Endothelial cell of umbilical vein (primary cell): ENCODE results near the gene RASAL1. TPM values are rescaled to one million over a fixed set of nuclear protein-coding genes. Genes with fewer than 3 reads are reported as not detected.

ENCODE experiments used
- BruUV-seq: library from RNA; stranded (reverse); fragments of 400-500 nt; replicated peaks from 2 replicates; lab custom pipeline; 2021; lab: Mats Ljungman, UMichigan
- CTCF ChIA-PET: fragments of 300-600, 350-600 bp; sonication (Branson Sonifier 250); formaldehyde crosslinking; loops from one replicate; lab custom pipeline; 2021; ENCODE audit warnings: antibody characterized with exemption, inconsistent platforms; lab: Charles Lee
- POLR2A ChIA-PET: fragments of 300-600, 350-600 bp; sonication (Branson Sonifier 250); formaldehyde crosslinking; loops from one replicate; lab custom pipeline; 2021; ENCODE audit warnings: antibody characterized with exemption, inconsistent platforms; lab: Charles Lee
- DNase-seq: peaks from one replicate; pipeline ENCODE4 v3.0.0-alpha.2; 2011; ENCODE audit warnings: low read depth, low spot score
- FAIRE-seq: peaks from 2 replicates; lab custom pipeline; 2011; peaks lifted over from hg19 to GRCh38; lab: Jason Lieb, UNC
- H2AFZ ChIP-seq: 2 replicates; pipeline ENCODE4 v1.6.0; 2012; ENCODE audit warnings: low read depth, low read length, control low read depth, inconsistent platforms
- H3K27ac ChIP-seq: 2 replicates; pipeline ENCODE4 v1.5.1; 2011; ENCODE audit warnings: low read depth, mild to moderate bottlenecking, control low read depth, low read length, moderate library complexity; ENCODE audit not compliant: insufficient read depth
- H3K27me3 ChIP-seq, 2 experiments: 2 replicates each; pipeline versions ENCODE4 v1.6.0 to v1.6.1; 2011; ENCODE audit warnings: low read length in 2 of 2, mixed read lengths in 1 of 2; ENCODE audit not compliant: control insufficient read depth in 2 of 2, insufficient read depth in 2 of 2
- H3K36me3 ChIP-seq, 2 experiments: 2 replicates in 1 of 2; 3 replicates in 1 of 2; pipeline ENCODE4 v1.5.1; 2011; ENCODE audit warnings: low read length in 2 of 2, mild to moderate bottlenecking in 1 of 2, moderate library complexity in 1 of 2; ENCODE audit not compliant: control insufficient read depth in 2 of 2, insufficient read depth in 2 of 2; ENCODE audit errors: extremely low read depth in 1 of 2
- H3K4me1 ChIP-seq: 3 replicates; pipeline ENCODE4 v1.5.1; 2011; ENCODE audit warnings: mild to moderate bottlenecking, low read length; ENCODE audit not compliant: control insufficient read depth, insufficient read depth; ENCODE audit errors: extremely low read depth
- H3K4me2 ChIP-seq: 2 replicates; pipeline ENCODE4 v1.6.1; 2011; ENCODE audit warnings: low read length, control low read depth, mixed read lengths; ENCODE audit not compliant: insufficient read depth
- H3K4me3 ChIP-seq, 3 experiments: fragments of 200-600 bp in 1 of 3; sonication (generic), shearing (Covaris generic) in 1 of 3; replicated peaks in 1 of 3; 2 replicates each; pipeline ENCODE4 v1.5.1; 2011 to 2016; ENCODE audit warnings: control low read depth in 3 of 3, low read length in 3 of 3, mild to moderate bottlenecking in 2 of 3, inconsistent platforms in 1 of 3, low read depth in 1 of 3, moderate library complexity in 1 of 3; ENCODE audit not compliant: insufficient read depth in 1 of 3
- H3K79me2 ChIP-seq: 2 replicates; pipeline ENCODE4 v1.6.0; 2012; ENCODE audit warnings: low read length, inconsistent platforms; ENCODE audit not compliant: control insufficient read depth, insufficient read depth
- H3K9ac ChIP-seq: replicated peaks from 2 replicates; pipeline ENCODE3; 2011; ENCODE audit warnings: low read length, control low read depth; ENCODE audit not compliant: insufficient read depth; ENCODE audit errors: extremely low read depth
- H3K9me1 ChIP-seq: replicated peaks from 3 replicates; pipeline ENCODE4 v1.6.0; 2011; ENCODE audit warnings: mild to moderate bottlenecking, low read length; ENCODE audit not compliant: control insufficient read depth, insufficient read depth; ENCODE audit errors: extremely low read depth
- H3K9me3 ChIP-seq: replicated peaks from 2 replicates; pipeline ENCODE4 v1.5.1; 2012; ENCODE audit warnings: low read length, inconsistent platforms; ENCODE audit not compliant: control insufficient read depth, insufficient read depth
- H4K20me1 ChIP-seq: replicated peaks from 2 replicates; pipeline ENCODE3; 2011; ENCODE audit warnings: mild to moderate bottlenecking, low read length; ENCODE audit not compliant: control insufficient read depth, insufficient read depth; ENCODE audit errors: extremely low read depth
- CTCF ChIP-seq, 2 donors: IDR thresholded peaks; 1 replicate in 1 of 2; 2 replicates in 1 of 2; pipeline ENCODE4 v1.5.1; 2011; ENCODE audit warnings: low read length in 2 of 2, mild to moderate bottlenecking in 2 of 2, moderate library complexity in 2 of 2, control low read depth in 1 of 2, inconsistent platforms in 1 of 2, low read depth in 1 of 2; ENCODE audit not compliant: insufficient read depth in 1 of 2; ENCODE audit errors: extremely low read depth in 1 of 2
- EZH2 ChIP-seq: IDR thresholded peaks from 2 replicates; pipeline ENCODE4 v1.6.1; 2012; ENCODE audit warnings: borderline replicate concordance, low read depth, mild to moderate bottlenecking, moderate library complexity, low read length, inconsistent platforms; ENCODE audit not compliant: severe bottlenecking
- FOS ChIP-seq: IDR thresholded peaks from 2 replicates; pipeline ENCODE4 v1.6.1; 2011; ENCODE audit warnings: mild to moderate bottlenecking, low read length, moderate library complexity, borderline replicate concordance; ENCODE audit not compliant: insufficient read depth
- GATA2 ChIP-seq: IDR thresholded peaks from 2 replicates; pipeline ENCODE4 v1.7.0; 2011; ENCODE audit warnings: low read depth, mild to moderate bottlenecking, moderate library complexity, mixed read lengths, low read length; ENCODE audit not compliant: insufficient read length, insufficient read depth
- JUN ChIP-seq: IDR thresholded peaks from 2 replicates; pipeline ENCODE4 v1.6.1; 2011; ENCODE audit warnings: borderline replicate concordance, low read depth; ENCODE audit not compliant: insufficient read length, insufficient read depth
- MYC ChIP-seq: IDR thresholded peaks from one replicate; pipeline ENCODE4 v1.6.1; 2011; ENCODE audit warnings: mild to moderate bottlenecking, low read depth, low read length
- POLR2A ChIP-seq: IDR thresholded peaks from 2 replicates; pipeline ENCODE4 v1.6.1; 2012; ENCODE audit warnings: low read depth, mild to moderate bottlenecking, control low read depth, low read length
- POLR2AphosphoS5 ChIP-seq: IDR thresholded peaks from 2 replicates; pipeline ENCODE4 v1.6.1; 2012; ENCODE audit warnings: low read depth, mild to moderate bottlenecking, control low read depth, low read length, moderate library complexity; ENCODE audit not compliant: insufficient read depth
- dilution Hi-C: fragments of 300-500 bp; cut with MboI; formaldehyde crosslinking; loops from one replicate; pipeline ENCODE4 v1.15.0; 2019; ENCODE audit warnings: low sequenced_read_pairs; ENCODE audit not compliant: extremely low pct_ligation_motif_present
- intact Hi-C: fragments of 100-400 bp; cut with micrococcal nuclease; formaldehyde crosslinking; loops from one replicate; pipeline ENCODE4 v1.10.0; 2022
- polyA plus RNA-seq, 4 experiments: library from polyadenylated mRNA; depleted of rRNA in 3 of 4; stranded (reverse) in 3 of 4; unstranded in 1 of 4; fragments of >200 nt; gene quantifications; 2 replicates each; pipeline versions ENCODE4 v1.2.1 to v1.2.3, GENCODE V29; 2011 to 2012; ENCODE audit warnings: missing spikeins in 1 of 4
- total RNA-seq: library from RNA; stranded (reverse); gene quantifications from 2 replicates; pipeline ENCODE4 v1.2.3, GENCODE V29; 2021
- TF ChIP-seq, protein P1 (sequence below): IDR thresholded peaks from 2 replicates; pipeline ENCODE4 v1.6.1; 2011; ENCODE audit not compliant: insufficient read depth, insufficient read length

The RASAL1 gene
- total and polyA plus RNA-seq, 2 donors (not counting 3 experiments of a cell fraction or from before 2014, with no cell fraction given) = not detected

DNA sequence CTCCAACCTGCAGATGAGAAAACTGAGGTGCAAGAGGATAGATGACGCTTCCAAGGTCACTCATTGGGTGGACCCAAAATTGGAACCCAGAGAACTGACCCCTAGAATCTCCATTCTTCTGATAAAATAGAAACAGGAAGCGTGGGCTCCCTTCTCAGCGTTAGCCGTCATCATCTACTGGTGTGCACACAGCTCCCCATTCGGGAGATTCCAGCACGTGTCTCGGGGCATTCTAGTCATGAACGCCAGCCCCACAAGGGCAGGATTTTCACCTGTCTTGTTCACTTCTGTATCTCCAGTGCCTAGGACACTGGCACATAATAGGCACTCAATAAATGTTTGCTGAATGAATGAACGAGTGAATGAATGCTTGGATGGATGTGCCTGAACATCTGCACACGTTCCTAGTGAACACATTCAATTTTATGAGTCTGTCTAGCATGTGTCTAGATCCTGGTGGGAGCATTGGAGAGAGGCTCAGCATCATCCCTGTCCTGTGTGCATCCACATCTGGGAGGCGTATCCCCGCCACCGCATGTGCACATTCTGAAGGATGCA, 30.5 kb downstream of the RASAL1 start:
- Histone ChIP-seq H3K27ac (no peak overlapping the region), H3K79me2 (no peaks in the 10 kb centered on the region), H2AFZ (no peak overlapping the region), H3K9me1 (no peaks in the 10 kb centered on the region), H4K20me1 (no peaks in the 10 kb centered on the region), H3K4me3 (no peak overlapping the region), H3K9ac (no peak overlapping the region), H3K27me3 (peaks cover 0 to 2% of the 10 kb centered on the region in 2 experiments), H3K4me2 (no peak overlapping the region), H3K9me3 (no peaks in the 10 kb centered on the region), H3K4me1 (no peaks in the 10 kb centered on the region), H3K36me3 (no peaks in the 10 kb centered on the region)
- dilution Hi-C loops = no loop called here
- POLR2A ChIA-PET = no interaction called here
- TF ChIP-seq JUN (no peak), CTCF (IDR thresholded peaks at IDR 0.05; ENCODE audit: extremely low read depth in 1 of 2, insufficient read depth in 1 of 2, low read depth in 1 of 2, low read length in 2 of 2) (no peak), FOS (no peak), POLR2A (no peak), EZH2 (no peak), MYC (no peak), POLR2AphosphoS5 (no peak), GATA2 (no peak)
- TF ChIP-seq, protein P1, sequence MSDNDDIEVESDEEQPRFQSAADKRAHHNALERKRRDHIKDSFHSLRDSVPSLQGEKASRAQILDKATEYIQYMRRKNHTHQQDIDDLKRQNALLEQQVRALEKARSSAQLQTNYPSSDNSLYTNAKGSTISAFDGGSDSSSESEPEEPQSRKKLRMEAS = no peak
- FAIRE-seq (no peak), DNase-seq (no peak)
- intact Hi-C loops = no loop called here
- BruUV-seq = no TSS peak
- CTCF ChIA-PET = interaction anchor here (1.8 kb wide), 1 partner anchor 112 kb away, joined by 7 read pairs; no protein-coding TSS in a partner anchor
